Effector memory CD8-positive, alpha-beta T cell (primary cell): ENCODE results near the gene RPL32.
A peak's percentile ranks its signal among the peaks of the same experiment; 100 is the strongest.

Experiments used
- ATAC-seq: fragments of 150-1000 bp; cut with Tn5 transposase; replicated peaks from 2 replicates; pipeline ENCODE4 v1.10.0; 2021; ENCODE audit warnings: mild to moderate bottlenecking, moderate library complexity
- DNase-seq, 3 experiments: peaks; one replicate each; pipeline ENCODE4 v3.0.0; 2021
- H3K27ac Mint-ChIP-seq, 2 donors: one replicate each; pipeline ENCODE4 v1.8.0; 2022; ENCODE audit warnings: mild to moderate bottlenecking in 2 of 2, mixed read lengths in 2 of 2, moderate library complexity in 2 of 2
- H3K27me3 Mint-ChIP-seq, 2 donors: one replicate each; pipeline ENCODE4 v1.8.0; 2022; ENCODE audit warnings: mixed read lengths in 2 of 2
- H3K36me3 Mint-ChIP-seq: one replicate; pipeline ENCODE4 v1.8.0; 2022; ENCODE audit warnings: mild to moderate bottlenecking, moderate library complexity, mixed read lengths; ENCODE audit not compliant: insufficient read depth
- H3K4me1 Mint-ChIP-seq, 2 donors: one replicate each; pipeline ENCODE4 v1.8.0; 2022; ENCODE audit warnings: low read depth in 2 of 2, mixed read lengths in 2 of 2
- H3K4me3 Mint-ChIP-seq, 2 donors: one replicate each; pipeline ENCODE4 v1.8.0; 2022; ENCODE audit warnings: mild to moderate bottlenecking in 2 of 2, mixed read lengths in 2 of 2, moderate library complexity in 2 of 2
- H3K9me3 Mint-ChIP-seq, 2 donors: one replicate each; pipeline ENCODE4 v1.8.0; 2022; ENCODE audit warnings: mixed read lengths in 2 of 2

The RPL32 gene

GRCh38 chr3:12817343-12817710 lies 24.0 kb downstream of the RPL32 start:
- no peak for ATAC-seq
- H3K27ac Mint-ChIP-seq, result no peak overlapping the region

GRCh38 chr3:12816521-12817342 lies 24.6 kb downstream of the RPL32 start:
- Mint-ChIP-seq H3K27me3 (no peaks in the 10 kb centered on the region), H3K27ac (no peak overlapping the region), H3K4me3 (no peak overlapping the region), H3K9me3 (no peaks in the 10 kb centered on the region), H3K36me3 (no peaks in the 10 kb centered on the region), H3K4me1 (no peaks in the 10 kb centered on the region)
- no peak for DNase-seq
- ATAC-seq, result no peak

More at GRCh38 chr3:12817343-12817710, 24.0 kb downstream of the RPL32 start:
- Mint-ChIP-seq H3K9me3 (no peaks in the 10 kb centered on the region), H3K36me3 (no peaks in the 10 kb centered on the region), H3K4me1 (no peaks in the 10 kb centered on the region), H3K27me3 (no peaks in the 10 kb centered on the region), H3K4me3 (no peak overlapping the region)
- no peak for DNase-seq

DNA sequence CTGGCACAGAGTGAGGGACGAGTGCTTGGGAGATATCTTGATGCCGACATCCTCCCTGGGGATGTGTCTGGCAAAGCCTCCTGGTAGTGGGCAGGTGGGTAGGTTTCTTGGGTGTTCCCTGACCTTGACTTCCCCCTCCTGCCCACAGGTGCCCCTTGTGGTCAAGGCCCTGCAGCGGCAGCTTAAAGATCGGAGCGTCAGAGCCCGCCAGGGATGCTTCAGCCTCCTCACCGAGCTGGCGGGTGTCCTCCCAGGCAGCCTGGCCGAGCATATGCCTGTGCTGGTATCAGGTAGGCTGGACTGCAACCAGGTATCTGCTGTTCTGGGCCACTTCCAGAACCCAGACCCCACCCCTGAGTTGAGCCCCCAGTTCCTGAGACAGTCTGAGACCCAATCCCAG lies 25.6 kb downstream of the RPL32 start:
- H3K36me3 Mint-ChIP-seq, result no peaks in the 10 kb centered on the region
- no peaks in the 10 kb centered on the region for H3K4me1 Mint-ChIP-seq
- no peak overlapping the region for H3K4me3 Mint-ChIP-seq
- no peak for ATAC-seq
- H3K9me3 Mint-ChIP-seq, result no peaks in the 10 kb centered on the region
- H3K27me3 Mint-ChIP-seq, result no peaks in the 10 kb centered on the region
- H3K27ac Mint-ChIP-seq, result no peak overlapping the region
- DNase-seq, result no peak

GRCh38 chr3:12815078-12815477 lies 26.3 kb downstream of the RPL32 start:
- peaks cover 0 to 3% of the 10 kb centered on the region in 2 donors for H3K4me1 Mint-ChIP-seq
- no peak overlapping the region for H3K27ac Mint-ChIP-seq

GRCh38 chr3:12813967-12814366 lies 27.4 kb downstream of the RPL32 start:
- no peak for ATAC-seq
- Mint-ChIP-seq H3K4me1 (peaks cover 0 to 8% of the 10 kb centered on the region in 2 donors), H3K27me3 (no peaks in the 10 kb centered on the region), H3K36me3 (no peaks in the 10 kb centered on the region), H3K9me3 (no peaks in the 10 kb centered on the region), H3K27ac (no peak overlapping the region), H3K4me3 (no peak overlapping the region)
- no peak for DNase-seq

More at GRCh38 chr3:12815078-12815477, 26.3 kb downstream of the RPL32 start:
- Mint-ChIP-seq H3K9me3 (no peaks in the 10 kb centered on the region), H3K27me3 (no peaks in the 10 kb centered on the region), H3K36me3 (no peaks in the 10 kb centered on the region), H3K4me3 (no peak overlapping the region)
- ATAC-seq (no peak), DNase-seq (no peak)

GRCh38 chr3:12812812-12813211 lies 28.6 kb downstream of the RPL32 start:
- Mint-ChIP-seq H3K36me3 (no peaks in the 10 kb centered on the region), H3K27ac (no peak overlapping the region), H3K27me3 (no peaks in the 10 kb centered on the region), H3K9me3 (no peaks in the 10 kb centered on the region), H3K4me1 (peaks cover 0 to 9% of the 10 kb centered on the region in 2 donors), H3K4me3 (no peak overlapping the region)
- DNase-seq, result no peak
- no peak for ATAC-seq

DNA sequence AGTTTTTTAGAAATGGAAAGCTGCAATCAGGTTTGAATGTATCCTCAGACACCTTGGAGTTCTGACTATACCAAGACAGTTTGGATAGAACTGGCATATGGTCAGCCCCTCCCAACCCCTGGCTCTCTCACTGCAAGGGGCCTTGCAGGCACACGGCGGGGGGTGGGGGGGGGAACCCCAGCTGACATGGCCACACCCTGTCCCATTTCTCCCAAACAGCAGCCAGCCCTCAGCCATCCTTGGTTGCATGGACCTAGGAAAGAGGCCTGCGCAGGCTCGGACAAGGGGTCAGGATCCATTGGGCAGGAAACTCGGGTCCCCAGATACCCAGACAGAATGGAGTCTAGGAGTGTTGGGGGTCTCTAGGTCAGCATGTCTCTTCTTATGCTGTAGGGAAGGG lies 30.4 kb downstream of the RPL32 start:
- H3K27ac Mint-ChIP-seq, result no peak overlapping the region
- no peaks in the 10 kb centered on the region for H3K9me3 Mint-ChIP-seq
- DNase-seq, result no peak
- H3K4me1 Mint-ChIP-seq, result peaks cover 0 to 9% of the 10 kb centered on the region in 2 donors
- no peaks in the 10 kb centered on the region for H3K27me3 Mint-ChIP-seq
- no peak for ATAC-seq
- no peaks in the 10 kb centered on the region for H3K36me3 Mint-ChIP-seq
- peak overlapping the region; percentile 34 to 67 for H3K4me3 Mint-ChIP-seq

- peak; percentile 93 to 97 (median 94) for DNase-seq
- no peaks in the 10 kb centered on the region for H3K36me3 Mint-ChIP-seq
- H3K27me3 Mint-ChIP-seq, result no peaks in the 10 kb centered on the region
- peak; percentile 97 for ATAC-seq
- H3K4me1 Mint-ChIP-seq, result peaks cover 0 to 9% of the 10 kb centered on the region in 2 donors
- H3K4me3 Mint-ChIP-seq, result peak overlapping the region; percentile 34 to 67
- H3K27ac Mint-ChIP-seq, result no peak overlapping the region
- no peaks in the 10 kb centered on the region for H3K9me3 Mint-ChIP-seq
Observed at GRCh38 chr3:12810013-12810780, 31.2 kb downstream of the RPL32 start.

DNA sequence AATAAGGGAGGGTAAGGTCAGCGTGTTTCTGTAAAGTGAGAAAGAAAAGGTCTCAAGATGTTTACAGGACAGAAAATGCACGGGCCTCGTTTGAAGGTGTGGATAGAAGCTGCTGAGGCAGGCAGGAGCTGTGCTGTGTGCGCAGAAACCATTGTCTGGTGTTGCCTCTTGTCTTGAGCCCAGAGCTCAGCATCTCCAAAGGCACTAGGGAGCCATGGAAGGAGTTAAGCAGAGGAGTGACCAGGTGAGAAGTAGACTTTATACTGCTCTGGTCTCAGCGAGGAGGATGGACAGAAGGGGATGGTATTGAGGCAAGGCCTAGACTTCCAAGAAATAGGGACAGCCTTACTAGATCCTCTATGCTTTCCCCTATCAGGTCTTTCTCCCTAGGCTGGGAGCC lies 31.9 kb downstream of the RPL32 start:
- no peaks in the 10 kb centered on the region for H3K36me3 Mint-ChIP-seq
- peaks cover 0 to 9% of the 10 kb centered on the region in 2 donors for H3K4me1 Mint-ChIP-seq
- H3K27ac Mint-ChIP-seq, result no peak overlapping the region
- DNase-seq (no peak), ATAC-seq (no peak)
- H3K4me3 Mint-ChIP-seq, result peak overlapping the region; percentile 34 to 67
- no peaks in the 10 kb centered on the region for H3K9me3 Mint-ChIP-seq
- H3K27me3 Mint-ChIP-seq, result no peaks in the 10 kb centered on the region

DNA sequence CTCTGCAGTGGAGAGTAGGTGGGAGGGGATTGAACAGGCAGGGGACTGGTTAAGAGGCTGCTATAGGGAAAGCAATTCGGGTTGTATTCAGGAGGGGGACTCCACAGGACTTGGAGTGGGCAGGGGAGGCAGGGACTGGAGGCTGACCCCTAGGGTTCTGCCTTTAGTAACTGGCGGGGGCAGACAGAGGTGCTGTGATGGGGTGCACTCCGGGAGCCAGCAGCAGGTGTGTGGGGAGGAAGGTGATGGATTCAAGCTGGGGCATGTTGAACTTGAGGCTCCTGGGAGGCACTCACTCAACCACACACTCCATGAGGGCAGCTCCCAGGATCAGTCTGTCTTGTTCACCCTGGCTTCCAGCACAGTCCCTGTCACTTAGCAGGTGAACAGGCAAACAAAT lies 32.4 kb downstream of the RPL32 start:
- H3K4me1 Mint-ChIP-seq, result peaks cover 0 to 9% of the 10 kb centered on the region in 2 donors
- peak overlapping the region in 1 of 2 donors; percentile 77 for H3K27ac Mint-ChIP-seq
- no peaks in the 10 kb centered on the region for H3K36me3 Mint-ChIP-seq
- no peaks in the 10 kb centered on the region for H3K9me3 Mint-ChIP-seq
- H3K27me3 Mint-ChIP-seq, result no peaks in the 10 kb centered on the region
- ATAC-seq (no peak), DNase-seq (no peak)
- peak overlapping the region; percentile 34 to 67 for H3K4me3 Mint-ChIP-seq

DNA sequence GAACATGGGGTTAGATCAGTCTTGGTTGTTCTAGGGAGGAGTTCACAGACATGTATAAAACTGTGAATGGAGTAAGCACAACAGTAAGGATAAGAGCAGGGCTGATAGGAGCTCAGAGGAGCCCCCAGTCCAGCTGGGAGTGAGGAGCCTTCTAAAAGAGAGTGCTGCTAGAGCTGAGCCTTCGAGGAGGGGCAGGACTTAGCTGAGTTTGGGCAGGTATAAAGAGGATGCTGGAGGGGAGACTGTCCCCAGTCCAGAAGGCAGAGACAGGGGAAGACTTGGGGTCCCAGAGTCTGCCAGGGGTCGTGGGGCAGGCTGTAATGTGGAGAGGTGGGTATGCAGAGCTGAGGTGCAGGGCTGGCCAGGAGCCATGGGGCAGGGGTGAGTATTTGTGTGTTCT lies 32.8 kb downstream of the RPL32 start:
- peaks cover 0 to under 1% of the 10 kb centered on the region in 2 donors for H3K27me3 Mint-ChIP-seq
- peak overlapping the region in 1 of 2 donors; percentile 77 for H3K27ac Mint-ChIP-seq
- peak overlapping the region in 1 of 2 donors; percentile 67 for H3K4me3 Mint-ChIP-seq
- H3K36me3 Mint-ChIP-seq, result no peaks in the 10 kb centered on the region
- ATAC-seq, result no peak
- peaks cover 0 to 9% of the 10 kb centered on the region in 2 donors for H3K4me1 Mint-ChIP-seq
- H3K9me3 Mint-ChIP-seq, result no peaks in the 10 kb centered on the region
- DNase-seq, result no peak

DNA sequence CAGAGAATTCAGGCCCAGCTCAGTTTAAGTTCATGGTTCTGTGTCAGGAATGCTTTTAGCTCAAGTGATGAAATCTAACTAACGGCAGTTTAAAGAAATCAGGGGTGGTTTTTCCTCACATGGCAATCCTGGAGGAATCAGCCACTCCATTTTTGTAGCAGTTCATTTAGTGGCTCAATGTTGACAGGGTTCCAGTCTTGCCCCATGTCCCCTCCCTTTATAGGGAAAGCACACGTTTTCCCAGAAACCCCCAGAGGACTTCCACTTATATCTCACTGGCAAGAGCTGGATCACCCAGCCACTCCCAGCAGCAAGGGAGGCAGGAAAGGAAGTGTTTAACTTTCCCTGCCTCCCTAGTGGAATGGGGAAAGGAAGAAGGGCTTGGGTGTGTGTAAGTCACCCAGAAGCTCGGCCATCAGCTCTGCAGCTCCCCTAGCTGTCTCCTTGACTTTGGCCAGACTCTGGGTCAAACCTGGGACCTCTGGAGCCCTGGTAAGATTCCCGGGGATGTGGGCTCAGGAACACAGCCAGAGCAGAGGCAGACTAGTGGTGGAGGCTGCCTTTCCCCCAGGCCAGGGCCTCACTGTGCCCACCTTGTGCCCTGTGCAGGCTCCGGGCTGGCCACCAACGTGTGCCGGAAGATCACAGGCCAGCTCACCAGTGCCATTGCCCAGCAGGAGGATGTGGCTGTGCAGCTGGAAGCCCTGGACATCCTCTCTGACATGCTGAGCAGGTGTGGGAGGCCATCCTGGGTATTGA lies 33.6 kb downstream of the RPL32 start:
- Mint-ChIP-seq H3K4me1 (peaks cover 0 to 9% of the 10 kb centered on the region in 2 donors), H3K9me3 (no peaks in the 10 kb centered on the region), H3K27me3 (peaks cover 0 to 6% of the 10 kb centered on the region in 2 donors), H3K27ac (no peak overlapping the region), H3K36me3 (peaks cover 4% of the 10 kb centered on the region), H3K4me3 (no peak overlapping the region)
- no peak for ATAC-seq
- DNase-seq, result no peak

DNA sequence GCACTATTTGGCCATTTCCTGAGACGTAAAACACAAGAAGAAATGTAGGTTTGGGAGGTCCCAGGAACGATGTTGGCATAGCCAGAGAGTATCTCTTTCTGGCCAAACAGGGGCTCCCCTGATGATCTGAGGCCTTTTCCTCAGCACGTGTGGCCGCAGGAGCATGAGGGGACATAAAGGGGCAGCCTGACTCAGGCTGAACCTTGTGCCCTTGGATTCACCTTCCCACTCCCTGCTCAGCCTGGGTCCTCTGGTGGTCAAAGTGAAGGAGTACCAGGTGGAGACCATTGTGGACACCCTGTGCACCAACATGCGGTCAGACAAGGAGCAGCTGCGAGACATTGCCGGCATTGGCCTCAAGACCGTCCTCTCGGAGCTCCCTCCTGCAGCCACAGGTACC lies 34.3 kb downstream of the RPL32 start:
- H3K36me3 Mint-ChIP-seq, result peaks cover 4% of the 10 kb centered on the region
- peaks cover 0 to 6% of the 10 kb centered on the region in 2 donors for H3K27me3 Mint-ChIP-seq
- peaks cover 0 to 9% of the 10 kb centered on the region in 2 donors for H3K4me1 Mint-ChIP-seq
- no peaks in the 10 kb centered on the region for H3K9me3 Mint-ChIP-seq
- ATAC-seq (no peak), DNase-seq (no peak)
- no peak overlapping the region for H3K27ac Mint-ChIP-seq
- no peak overlapping the region for H3K4me3 Mint-ChIP-seq
